Muscle layer of duodenum (tissue), 2 donors: ENCODE data around the gene GALNT15.

Experiments
- H3K27ac ChIP-seq: one replicate; pipeline ENCODE4 v1.7.0; 2013; ENCODE audit warnings: mild to moderate bottlenecking, low read length
- H3K27me3 ChIP-seq: one replicate; pipeline ENCODE4 v1.7.0; 2013; ENCODE audit warnings: low read depth, mild to moderate bottlenecking, control low read depth, low read length
- H3K36me3 ChIP-seq, 2 donors: one replicate each; pipeline ENCODE4 v1.7.0; 2013; ENCODE audit warnings: low read length in 2 of 2, control low read depth in 1 of 2, mild to moderate bottlenecking in 1 of 2; ENCODE audit not compliant: insufficient read depth in 2 of 2, control insufficient read depth in 1 of 2
- H3K4me1 ChIP-seq, 2 donors: one replicate each; pipeline ENCODE4 v1.7.0; 2013; ENCODE audit warnings: low read length in 2 of 2, mild to moderate bottlenecking in 2 of 2, control low read depth in 1 of 2, moderate library complexity in 1 of 2; ENCODE audit not compliant: insufficient read depth in 2 of 2, control insufficient read depth in 1 of 2
- H3K4me3 ChIP-seq, 2 donors: one replicate each; pipeline ENCODE4 v1.7.0; 2013; ENCODE audit warnings: low read length in 2 of 2, low read depth in 1 of 2, mild to moderate bottlenecking in 1 of 2
- H3K9me3 ChIP-seq, 2 donors: one replicate each; pipeline ENCODE4 v1.7.0; 2013; ENCODE audit warnings: low read length in 2 of 2, control low read depth in 1 of 2, mild to moderate bottlenecking in 1 of 2; ENCODE audit not compliant: control insufficient read depth in 1 of 2
- donor health status: healthy.

The GALNT15 gene

GRCh38 chr3:16207031-16207430, 32.6 kb downstream of the GALNT15 start:
- H3K27me3 ChIP-seq = no peaks in the 10 kb centered on the region
- H3K9me3 ChIP-seq = no peaks in the 10 kb centered on the region
- H3K27ac ChIP-seq = no peak overlapping the region
- H3K4me3 ChIP-seq = no peak overlapping the region
- H3K36me3 ChIP-seq = no peaks in the 10 kb centered on the region
- H3K4me1 ChIP-seq = no peaks in the 10 kb centered on the region

GRCh38 chr3:16211176-16211904, 36.9 kb downstream of the GALNT15 start:
- H3K27me3 ChIP-seq = no peaks in the 10 kb centered on the region
- H3K27ac ChIP-seq = no peak overlapping the region
- H3K4me1 ChIP-seq = no peaks in the 10 kb centered on the region
- H3K36me3 ChIP-seq = no peaks in the 10 kb centered on the region
- no peak overlapping the region for H3K4me3 ChIP-seq
- no peaks in the 10 kb centered on the region for H3K9me3 ChIP-seq

- Histone ChIP-seq H3K36me3 (no peaks in the 10 kb centered on the region), H3K27ac (no peak overlapping the region), H3K27me3 (no peaks in the 10 kb centered on the region), H3K4me3 (no peak overlapping the region), H3K4me1 (no peaks in the 10 kb centered on the region), H3K9me3 (no peaks in the 10 kb centered on the region)
Measured at GRCh38 chr3:16214366-16214765, 39.9 kb downstream of the GALNT15 start.

GRCh38 chr3:16216373-16216935, 42.0 kb downstream of the GALNT15 start:
- Histone ChIP-seq H3K9me3 (no peaks in the 10 kb centered on the region), H3K4me1 (no peaks in the 10 kb centered on the region), H3K36me3 (no peaks in the 10 kb centered on the region), H3K27ac (no peak overlapping the region), H3K4me3 (no peak overlapping the region), H3K27me3 (no peaks in the 10 kb centered on the region)

GRCh38 chr3:16219777-16220176, 45.3 kb downstream of the GALNT15 start:
- no peaks in the 10 kb centered on the region for H3K9me3 ChIP-seq
- H3K27me3 ChIP-seq = no peaks in the 10 kb centered on the region
- no peaks in the 10 kb centered on the region for H3K4me1 ChIP-seq
- H3K4me3 ChIP-seq = no peak overlapping the region
- no peaks in the 10 kb centered on the region for H3K36me3 ChIP-seq
- H3K27ac ChIP-seq = no peak overlapping the region

GRCh38 chr3:16221990-16222389, 47.5 kb downstream of the GALNT15 start:
- H3K27me3 ChIP-seq = no peaks in the 10 kb centered on the region
- no peaks in the 10 kb centered on the region for H3K4me1 ChIP-seq
- no peaks in the 10 kb centered on the region for H3K36me3 ChIP-seq
- H3K9me3 ChIP-seq = no peaks in the 10 kb centered on the region
- H3K27ac ChIP-seq = no peak overlapping the region
- H3K4me3 ChIP-seq = no peak overlapping the region

- H3K36me3 ChIP-seq = no peaks in the 10 kb centered on the region
- no peak overlapping the region for H3K27ac ChIP-seq
- H3K27me3 ChIP-seq = no peaks in the 10 kb centered on the region
- H3K4me1 ChIP-seq = no peaks in the 10 kb centered on the region
- no peaks in the 10 kb centered on the region for H3K9me3 ChIP-seq
- no peak overlapping the region for H3K4me3 ChIP-seq
Measured at GRCh38 chr3:16222547-16222946, 48.1 kb downstream of the GALNT15 start.

- Histone ChIP-seq H3K27me3 (no peaks in the 10 kb centered on the region), H3K9me3 (no peaks in the 10 kb centered on the region)
Measured at GRCh38 chr3:16224325-16224724, 49.8 kb downstream of the GALNT15 start.

GRCh38 chr3:16227566-16227965, 53.1 kb downstream of the GALNT15 start:
- no peak overlapping the region for H3K4me3 ChIP-seq
- no peaks in the 10 kb centered on the region for H3K27me3 ChIP-seq
- H3K9me3 ChIP-seq = no peaks in the 10 kb centered on the region
- no peaks in the 10 kb centered on the region for H3K36me3 ChIP-seq
- no peak overlapping the region for H3K27ac ChIP-seq
- H3K4me1 ChIP-seq = no peaks in the 10 kb centered on the region

More at GRCh38 chr3:16224325-16224724, 49.8 kb downstream of the GALNT15 start:
- no peak overlapping the region for H3K4me3 ChIP-seq
- H3K4me1 ChIP-seq = no peaks in the 10 kb centered on the region
- H3K36me3 ChIP-seq = no peaks in the 10 kb centered on the region
- H3K27ac ChIP-seq = no peak overlapping the region

GRCh38 chr3:16229681-16230080, 55.2 kb downstream of the GALNT15 start:
- H3K27me3 ChIP-seq = no peaks in the 10 kb centered on the region
- no peaks in the 10 kb centered on the region for H3K36me3 ChIP-seq
- no peaks in the 10 kb centered on the region for H3K4me1 ChIP-seq
- no peak overlapping the region for H3K4me3 ChIP-seq
- no peak overlapping the region for H3K27ac ChIP-seq
- no peaks in the 10 kb centered on the region for H3K9me3 ChIP-seq

GRCh38 chr3:16231983-16232382, 57.5 kb downstream of the GALNT15 start:
- no peak overlapping the region for H3K27ac ChIP-seq
- no peaks in the 10 kb centered on the region for H3K36me3 ChIP-seq
- H3K27me3 ChIP-seq = no peaks in the 10 kb centered on the region
- no peaks in the 10 kb centered on the region for H3K4me1 ChIP-seq
- no peak overlapping the region for H3K4me3 ChIP-seq
- H3K9me3 ChIP-seq = no peaks in the 10 kb centered on the region

- Histone ChIP-seq H3K27ac (no peak overlapping the region), H3K27me3 (no peaks in the 10 kb centered on the region), H3K36me3 (no peaks in the 10 kb centered on the region), H3K9me3 (no peaks in the 10 kb centered on the region), H3K4me3 (no peak overlapping the region), H3K4me1 (no peaks in the 10 kb centered on the region)
Measured at GRCh38 chr3:16233806-16234205, 59.3 kb downstream of the GALNT15 start.
